ENCODE data around the gene TRAK1. TPM values are rescaled to one million over a fixed set of nuclear protein-coding genes. Genes with fewer than 3 reads are reported as not detected.

TRAK1 gene
- total and polyA plus RNA-seq, 2 donors (not counting 1 experiment from before 2014, with no cell fraction given) = 71.3 to 129 TPM

GRCh38 chr3:42166662-42167300, 75.6 kb downstream of the TRAK1 start:
- Mint-ChIP-seq H3K9me3 (ENCODE audit: insufficient read depth) (no peaks in the 10 kb centered on the region), H3K27me3 (no peaks in the 10 kb centered on the region), H3K27ac (no peak overlapping the region), H3K4me3 (no peak overlapping the region), H3K4me1 (peaks cover 83% of the 10 kb centered on the region)
- no peak for TF ChIP-seq CTCF (IDR thresholded peaks at IDR 0.05)
- no peak for TF ChIP-seq EZH2 (IDR thresholded peaks at IDR 0.05; ENCODE audit: borderline replicate concordance, insufficient read depth, low read depth, low read length, poor library complexity, severe bottlenecking)
- ChIA-PET POLR2A (no interaction called here), CTCF (interaction anchor here (2.3 kb wide), 1 partner anchor 25 kb away, joined by 11 read pairs; no protein-coding TSS in a partner anchor)
- ATAC-seq (ENCODE audit: low read depth) = no peak
- Histone ChIP-seq H3K4me3 (ENCODE audit: control extremely low read depth in 1 of 5, extremely low read depth in 1 of 5, insufficient read depth in 1 of 5, low read depth in 2 of 5, low read length in 4 of 5) (no peak overlapping the region), H3K4me1 (ENCODE audit: control insufficient read depth in 2 of 2, insufficient read depth in 2 of 2, low read length in 2 of 2) (peaks cover 41 to 45% of the 10 kb centered on the region in 2 donors), H2AFZ (ENCODE audit: insufficient read depth, low read depth, low read length, poor library complexity, severe bottlenecking) (no peak overlapping the region), H4K20me1 (ENCODE audit: control insufficient read depth, insufficient read depth, low read length, poor library complexity, severe bottlenecking) (peaks cover 66% of the 10 kb centered on the region), H3K4me2 (replicated peaks; ENCODE audit: low read depth, low read length, poor library complexity, severe bottlenecking) (no peak overlapping the region), H3K9me3 (ENCODE audit: control extremely low read depth in 1 of 3, control insufficient read depth in 2 of 3, insufficient read depth in 1 of 3, low read length in 2 of 3) (no peaks in the 10 kb centered on the region), H3K27me3 (replicated peaks in 1 of 4; ENCODE audit: control extremely low read depth in 1 of 4, control insufficient read depth in 3 of 4, insufficient read depth in 4 of 4, low read length in 3 of 4) (no peaks in the 10 kb centered on the region), H3K79me2 (ENCODE audit: control insufficient read depth, insufficient read depth, low read length) (peaks cover 97% of the 10 kb centered on the region), H3K27ac (ENCODE audit: low read length in 2 of 2) (no peak overlapping the region), H3K36me3 (replicated peaks in 1 of 2; ENCODE audit: control extremely low read depth in 1 of 2, control insufficient read depth in 1 of 2, extremely low read depth in 1 of 2, insufficient read depth in 2 of 2, low read length in 1 of 2) (peaks cover 0 to 3% of the 10 kb centered on the region in 2 experiments), H3K9ac (ENCODE audit: low read length) (no peak overlapping the region)
- intact Hi-C loops (cut with micrococcal nuclease) = no loop called here
- no peak for DNase-seq
- WGBS (ENCODE audit: insufficient coverage) = 95% methylated on average over 11 of the region's 11 CpGs

DNA sequence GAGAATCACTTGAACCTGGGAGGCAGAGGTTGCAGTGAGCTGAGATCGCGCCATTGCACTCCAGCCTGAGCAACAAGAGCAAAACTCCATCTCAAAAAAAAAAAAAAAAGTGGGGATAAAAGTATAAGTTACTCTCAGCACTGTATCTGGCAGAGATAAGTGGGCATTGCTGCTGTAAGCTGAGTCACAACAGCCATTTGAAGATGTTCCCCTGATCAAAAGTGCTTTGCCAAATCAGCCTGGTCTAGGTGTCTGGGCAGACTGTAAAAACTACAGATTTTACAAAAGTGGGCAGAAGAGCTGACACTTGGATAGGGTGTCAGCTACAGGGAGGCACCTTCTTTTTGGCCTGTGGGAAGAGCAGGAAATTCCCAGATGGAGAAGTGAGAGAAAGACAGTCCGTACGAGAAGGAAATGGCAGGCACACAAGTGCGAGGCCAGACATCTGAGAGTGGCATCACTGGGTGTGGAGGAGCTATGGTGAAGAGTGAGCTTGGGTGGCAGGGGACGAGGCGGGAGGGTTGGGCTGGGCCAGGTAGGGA, 78.5 kb downstream of the TRAK1 start:
- H3K27ac Mint-ChIP-seq = peak overlapping the region; percentile 78
- Histone ChIP-seq H3K36me3 (replicated peaks in 1 of 2; ENCODE audit: control extremely low read depth in 1 of 2, control insufficient read depth in 1 of 2, extremely low read depth in 1 of 2, insufficient read depth in 2 of 2, low read length in 1 of 2) (peaks cover 0 to 3% of the 10 kb centered on the region in 2 experiments), H2AFZ (ENCODE audit: insufficient read depth, low read depth, low read length, poor library complexity, severe bottlenecking) (no peak overlapping the region), H3K4me2 (replicated peaks; ENCODE audit: low read depth, low read length, poor library complexity, severe bottlenecking) (peak overlapping the region; percentile 14), H3K4me1 (ENCODE audit: control insufficient read depth in 2 of 2, insufficient read depth in 2 of 2, low read length in 2 of 2) (peaks cover 49 to 55% of the 10 kb centered on the region in 2 donors), H3K27ac (ENCODE audit: low read length in 2 of 2) (peak overlapping the region in 1 of 2 donors; percentile 13), H3K27me3 (replicated peaks in 1 of 4; ENCODE audit: control extremely low read depth in 1 of 4, control insufficient read depth in 3 of 4, insufficient read depth in 4 of 4, low read length in 3 of 4) (no peaks in the 10 kb centered on the region), H3K79me2 (ENCODE audit: control insufficient read depth, insufficient read depth, low read length) (peaks cover 97% of the 10 kb centered on the region), H3K4me3 (ENCODE audit: control extremely low read depth in 1 of 5, extremely low read depth in 1 of 5, insufficient read depth in 1 of 5, low read depth in 2 of 5, low read length in 4 of 5) (no peak overlapping the region), H3K9me3 (ENCODE audit: control extremely low read depth in 1 of 3, control insufficient read depth in 2 of 3, insufficient read depth in 1 of 3, low read length in 2 of 3) (no peaks in the 10 kb centered on the region), H3K9ac (ENCODE audit: low read length) (no peak overlapping the region), H4K20me1 (ENCODE audit: control insufficient read depth, insufficient read depth, low read length, poor library complexity, severe bottlenecking) (peaks cover 67% of the 10 kb centered on the region)
- TF ChIP-seq EZH2 (IDR thresholded peaks at IDR 0.05; ENCODE audit: borderline replicate concordance, insufficient read depth, low read depth, low read length, poor library complexity, severe bottlenecking) (no peak), CTCF (IDR thresholded peaks at IDR 0.05) (no peak)
- peak overlapping the region; percentile 61 for H3K4me3 Mint-ChIP-seq
- intact Hi-C loops (cut with micrococcal nuclease) = no loop called here
- H3K9me3 Mint-ChIP-seq (ENCODE audit: insufficient read depth) = no peaks in the 10 kb centered on the region
- no peak for ATAC-seq (ENCODE audit: low read depth)
- H3K27me3 Mint-ChIP-seq = no peaks in the 10 kb centered on the region
- DNase-seq = no peak
- H3K4me1 Mint-ChIP-seq = peaks cover 86% of the 10 kb centered on the region
- 64% methylated on average over 5 of the region's 7 CpGs for WGBS (ENCODE audit: insufficient coverage)
- ChIA-PET CTCF (interaction anchor here (1.4 kb wide), 2 partner anchors 8 to 22 kb away, joined by 5 to 10 read pairs; no protein-coding TSS in a partner anchor), POLR2A (no interaction called here)

All from B cell (primary cell).